Activated T-cell treated with anti-CD3 and anti-CD28 coated beads for 24 hours (primary cell): Measurements from ENCODE around the gene PRKD3.

Experiments used
- DNase-seq: peaks from one replicate; pipeline ENCODE4 v3.0.0-alpha.2; 2020; ENCODE audit warnings: low read depth

Gene PRKD3

GRCh38 chr2:37343537-37344434 lies 19.2 kb upstream of the PRKD3 start:
- no peak for DNase-seq

GRCh38 chr2:37342591-37343220 lies 18.1 kb upstream of the PRKD3 start:
- DNase-seq, result no peak

GRCh38 chr2:37340637-37341036 lies 16.0 kb upstream of the PRKD3 start:
- DNase-seq, result no peak

- DNase-seq, result no peak
These were observed 14.3 kb upstream of the PRKD3 start for GRCh38 chr2:37338933-37339332.

- DNase-seq, result no peak
These were observed 13.1 kb upstream of the PRKD3 start for GRCh38 chr2:37337620-37338280.

GRCh38 chr2:37335604-37336003 lies 11.0 kb upstream of the PRKD3 start:
- DNase-seq, result no peak

- DNase-seq, result no peak
These were observed 8.6 kb upstream of the PRKD3 start for GRCh38 chr2:37333256-37333655.

- DNase-seq, result no peak
These were observed 7.9 kb upstream of the PRKD3 start for GRCh38 chr2:37332560-37332959.

- DNase-seq, result no peak
These were observed 6.0 kb upstream of the PRKD3 start for GRCh38 chr2:37330681-37331080.

- no peak for DNase-seq
These were observed 2.4 kb upstream of the PRKD3 start for GRCh38 chr2:37326866-37327634.

- DNase-seq, result no peak
These were observed 1.7 kb upstream of the PRKD3 start for GRCh38 chr2:37326285-37326684.

GRCh38 chr2:37325625-37326071 lies 1.0 kb upstream of the PRKD3 start:
- no peak for DNase-seq

GRCh38 chr2:37324536-37324785 lies 172 bp downstream of the PRKD3 start:
- no peak for DNase-seq

- no peak for DNase-seq
These were observed 675 bp downstream of the PRKD3 start for GRCh38 chr2:37323781-37324535.

- no peak for DNase-seq
These were observed 1.4 kb downstream of the PRKD3 start for GRCh38 chr2:37323176-37323780.

GRCh38 chr2:37322368-37322767 lies 2.3 kb downstream of the PRKD3 start:
- no peak for DNase-seq

- DNase-seq, result no peak
These were observed 3.5 kb downstream of the PRKD3 start for GRCh38 chr2:37321029-37321682.

GRCh38 chr2:37319754-37320609 lies 4.7 kb downstream of the PRKD3 start:
- no peak for DNase-seq

GRCh38 chr2:37318401-37318800 lies 6.2 kb downstream of the PRKD3 start:
- no peak for DNase-seq

- no peak for DNase-seq
These were observed 6.9 kb downstream of the PRKD3 start for GRCh38 chr2:37317746-37318145.
